Peyer's patch (tissue), 4 donors: ENCODE data around the gene PLEKHM3. TPM values are rescaled to one million over a fixed set of nuclear protein-coding genes. Genes with fewer than 3 reads are reported as not detected.

Experiments used
- DNase-seq, 3 donors: peaks; one replicate each; pipeline ENCODE4 v3.0.0-alpha.2; 2017 to 2019
- H3K27ac ChIP-seq, 4 donors: fragments of 200-600 bp; sonication (generic); one replicate each; pipeline ENCODE4 v1.5.1; 2016 to 2019
- H3K27me3 ChIP-seq, 2 donors: fragments of 200-600 bp; sonication (generic); one replicate each; pipeline ENCODE4 v1.5.1; 2019
- H3K36me3 ChIP-seq, 3 donors: fragments of 200-600 bp; sonication (generic); one replicate each; pipeline ENCODE4 v1.5.1; 2016 to 2019
- H3K4me1 ChIP-seq, 4 donors: fragments of 200-600 bp; sonication (generic); one replicate each; pipeline ENCODE4 v1.5.1; 2016 to 2019
- H3K4me3 ChIP-seq, 4 donors: fragments of 200-600 bp; sonication (generic); 1 replicate in 3 of 4; 2 replicates in 1 of 4; pipeline ENCODE4 v1.5.1; 2016 to 2019; ENCODE audit warnings: mild to moderate bottlenecking in 1 of 4
- H3K9me3 ChIP-seq, 4 donors: fragments of 200-600 bp; sonication (generic); one replicate each; pipeline ENCODE4 v1.5.1; 2016 to 2019; ENCODE audit warnings: mild to moderate bottlenecking in 1 of 4
- POLR2A ChIP-seq, 2 donors: fragments of 450-650 bp; IDR thresholded peaks; one replicate each; pipeline ENCODE4 v1.5.1; 2017; ENCODE audit warnings: antibody characterized with exemption in 2 of 2, mild to moderate bottlenecking in 2 of 2, moderate library complexity in 2 of 2
- total RNA-seq, 4 donors: library from RNA; depleted of rRNA; stranded (reverse); fragments of >200 nt; gene quantifications; one replicate each; pipeline ENCODE4 v1.1.0, GENCODE V29; 2016
- TF ChIP-seq, protein P1 (sequence below), 6 experiments: fragments of 450-650 bp in 4 of 6; fragments of 200-600 bp in 2 of 6; sonication (generic) in 1 of 6; IDR thresholded peaks; one replicate each; pipeline ENCODE4 v1.5.1; 2017 to 2019; ENCODE audit warnings: antibody characterized with exemption in 6 of 6, mild to moderate bottlenecking in 3 of 6, moderate library complexity in 1 of 6

PLEKHM3 gene
- total RNA-seq, 4 donors from 2014 or later = 14.4 to 45.4 (median 22.7) TPM

DNA sequence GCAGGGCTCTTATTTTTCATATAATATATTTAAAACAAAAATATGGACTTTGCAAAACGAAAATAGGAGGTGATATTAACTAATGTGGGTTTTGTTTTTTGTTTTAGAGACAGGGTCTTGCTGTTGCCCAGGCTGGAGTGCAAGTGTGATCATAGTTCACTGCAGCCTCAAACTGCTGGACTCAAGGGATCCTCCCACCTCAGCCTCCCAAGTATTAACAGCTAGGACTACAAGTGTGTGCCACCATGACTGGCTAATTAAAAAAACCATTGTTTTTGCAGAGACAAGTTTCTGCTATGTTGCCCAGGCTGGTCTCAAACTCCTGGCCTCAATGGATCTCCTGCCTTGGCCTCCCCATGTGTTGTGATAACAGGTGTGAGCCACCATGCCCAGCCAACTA is 185.2 kb downstream of the PLEKHM3 start:
- DNase-seq = no peak
- no peak for TF ChIP-seq POLR2A (IDR thresholded peaks at IDR 0.05)
- TF ChIP-seq, protein P1, sequence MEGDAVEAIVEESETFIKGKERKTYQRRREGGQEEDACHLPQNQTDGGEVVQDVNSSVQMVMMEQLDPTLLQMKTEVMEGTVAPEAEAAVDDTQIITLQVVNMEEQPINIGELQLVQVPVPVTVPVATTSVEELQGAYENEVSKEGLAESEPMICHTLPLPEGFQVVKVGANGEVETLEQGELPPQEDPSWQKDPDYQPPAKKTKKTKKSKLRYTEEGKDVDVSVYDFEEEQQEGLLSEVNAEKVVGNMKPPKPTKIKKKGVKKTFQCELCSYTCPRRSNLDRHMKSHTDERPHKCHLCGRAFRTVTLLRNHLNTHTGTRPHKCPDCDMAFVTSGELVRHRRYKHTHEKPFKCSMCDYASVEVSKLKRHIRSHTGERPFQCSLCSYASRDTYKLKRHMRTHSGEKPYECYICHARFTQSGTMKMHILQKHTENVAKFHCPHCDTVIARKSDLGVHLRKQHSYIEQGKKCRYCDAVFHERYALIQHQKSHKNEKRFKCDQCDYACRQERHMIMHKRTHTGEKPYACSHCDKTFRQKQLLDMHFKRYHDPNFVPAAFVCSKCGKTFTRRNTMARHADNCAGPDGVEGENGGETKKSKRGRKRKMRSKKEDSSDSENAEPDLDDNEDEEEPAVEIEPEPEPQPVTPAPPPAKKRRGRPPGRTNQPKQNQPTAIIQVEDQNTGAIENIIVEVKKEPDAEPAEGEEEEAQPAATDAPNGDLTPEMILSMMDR (IDR thresholded peaks at IDR 0.05) = no peak
- no peaks in the 10 kb centered on the region for H3K27me3 ChIP-seq
- H3K4me1 ChIP-seq = peaks cover 0 to 3% (median 0%) of the 10 kb centered on the region in 4 donors
- H3K27ac ChIP-seq = no peak overlapping the region
- H3K36me3 ChIP-seq = no peaks in the 10 kb centered on the region
- H3K9me3 ChIP-seq = no peaks in the 10 kb centered on the region
- no peak overlapping the region for H3K4me3 ChIP-seq

DNA sequence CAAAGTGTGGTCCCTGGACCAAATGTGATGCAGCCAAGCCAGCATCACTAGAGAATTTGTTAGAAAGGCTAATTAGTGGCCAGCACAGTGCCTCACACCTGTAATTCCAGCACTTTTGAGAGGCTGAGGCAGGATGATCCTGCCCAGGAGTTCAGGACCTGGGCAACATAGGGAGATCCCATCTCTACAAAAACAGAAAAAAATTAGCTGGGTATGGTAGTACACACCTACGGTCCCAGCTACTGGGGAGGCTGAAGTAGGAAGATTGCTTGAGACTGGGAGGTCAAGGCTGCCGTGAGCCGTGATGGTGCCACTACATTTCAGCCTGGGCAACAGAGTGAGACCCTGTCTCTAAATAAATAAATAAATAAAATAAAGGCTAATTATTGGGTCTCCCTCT is 185.8 kb downstream of the PLEKHM3 start:
- Histone ChIP-seq H3K4me1 (peaks cover 0 to 1% (median 0%) of the 10 kb centered on the region in 4 donors), H3K9me3 (no peaks in the 10 kb centered on the region), H3K27me3 (no peaks in the 10 kb centered on the region), H3K27ac (no peak overlapping the region), H3K4me3 (no peak overlapping the region), H3K36me3 (no peaks in the 10 kb centered on the region)
- TF ChIP-seq POLR2A (IDR thresholded peaks at IDR 0.05) = no peak
- TF ChIP-seq, protein P1 (IDR thresholded peaks at IDR 0.05) = no peak
- DNase-seq = no peak

DNA sequence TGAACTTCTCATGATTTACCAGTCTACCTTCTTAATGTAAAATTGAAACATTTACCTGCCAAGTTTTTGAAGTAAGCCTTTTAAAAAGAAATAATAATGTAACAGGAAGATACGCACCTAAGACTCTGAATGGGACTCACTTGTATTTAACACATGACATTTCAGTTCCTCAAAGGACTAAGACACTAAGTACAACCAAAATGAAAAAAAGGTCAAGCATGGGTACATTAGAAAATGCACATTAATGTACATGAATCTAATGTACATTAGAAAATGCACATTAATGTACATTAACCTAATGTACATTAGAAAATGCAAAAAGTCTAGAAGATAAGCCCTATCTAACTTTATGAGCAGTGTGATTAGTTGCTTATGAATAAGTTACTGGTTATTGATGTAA is 186.3 kb downstream of the PLEKHM3 start:
- H3K27me3 ChIP-seq = no peaks in the 10 kb centered on the region
- no peak for TF ChIP-seq POLR2A (IDR thresholded peaks at IDR 0.05)
- TF ChIP-seq, protein P1 (IDR thresholded peaks at IDR 0.05) = no peak
- no peaks in the 10 kb centered on the region for H3K9me3 ChIP-seq
- no peak for DNase-seq
- no peak overlapping the region for H3K27ac ChIP-seq
- no peak overlapping the region for H3K4me3 ChIP-seq
- H3K36me3 ChIP-seq = no peaks in the 10 kb centered on the region
- H3K4me1 ChIP-seq = no peaks in the 10 kb centered on the region

DNA sequence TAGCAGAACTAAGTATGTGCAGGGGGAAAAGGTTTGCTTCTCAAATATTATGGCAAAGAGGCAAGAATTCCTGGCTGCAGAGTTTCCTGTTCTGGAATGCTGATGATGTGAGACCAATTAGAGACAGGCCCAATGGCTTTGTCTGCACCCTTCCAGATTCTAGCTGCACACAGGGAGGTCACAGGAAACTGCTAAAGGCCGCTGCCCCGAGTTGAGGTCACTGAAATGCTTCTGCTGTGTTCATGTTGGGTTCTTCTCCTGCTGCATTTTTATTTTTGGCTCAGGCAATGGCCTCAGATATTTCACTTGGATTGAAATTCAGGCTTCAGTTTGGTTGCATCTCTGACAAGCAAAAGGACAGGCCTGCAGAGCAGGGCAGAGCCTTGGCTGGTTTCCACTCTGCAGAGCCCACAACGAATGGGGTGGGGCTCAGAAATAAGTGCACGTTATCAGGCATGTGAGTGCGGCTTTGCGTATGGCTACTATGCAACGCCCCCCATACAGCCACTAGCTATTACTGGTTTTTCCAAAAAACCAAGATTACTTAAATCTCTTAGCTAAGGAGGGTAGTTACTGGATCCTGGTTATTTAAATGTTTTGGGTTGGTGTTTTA is 188.7 kb downstream of the PLEKHM3 start:
- no peak overlapping the region for H3K27ac ChIP-seq
- no peak overlapping the region for H3K4me3 ChIP-seq
- H3K4me1 ChIP-seq = peaks cover 0 to 9% (median 0%) of the 10 kb centered on the region in 4 donors
- H3K36me3 ChIP-seq = no peaks in the 10 kb centered on the region
- no peak for DNase-seq
- TF ChIP-seq, protein P1 (IDR thresholded peaks at IDR 0.05) = no peak
- TF ChIP-seq POLR2A (IDR thresholded peaks at IDR 0.05) = no peak
- H3K27me3 ChIP-seq = no peaks in the 10 kb centered on the region
- no peaks in the 10 kb centered on the region for H3K9me3 ChIP-seq

DNA sequence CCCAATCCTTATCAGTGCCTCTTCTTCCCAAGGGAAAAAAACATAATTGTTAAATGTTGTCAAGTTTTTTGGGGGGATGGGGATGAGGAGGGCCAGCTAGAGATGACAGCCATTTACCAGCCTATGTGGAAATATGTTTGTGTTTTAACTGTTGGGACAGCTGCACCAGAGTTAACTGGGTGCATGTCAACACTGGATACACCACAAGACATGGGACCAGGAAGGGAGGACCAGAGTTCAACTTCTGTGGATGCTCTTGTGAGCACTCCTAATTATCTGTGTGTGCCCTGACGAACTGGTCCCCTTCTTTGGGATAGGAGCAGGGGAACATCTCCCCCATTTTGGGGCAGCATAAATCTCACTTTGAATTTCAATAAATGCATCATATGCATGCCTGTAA is 189.5 kb downstream of the PLEKHM3 start:
- peaks cover 0 to 17% (median 0%) of the 10 kb centered on the region in 4 donors for H3K4me1 ChIP-seq
- H3K27me3 ChIP-seq = no peaks in the 10 kb centered on the region
- H3K36me3 ChIP-seq = no peaks in the 10 kb centered on the region
- H3K9me3 ChIP-seq = no peaks in the 10 kb centered on the region
- H3K4me3 ChIP-seq = no peak overlapping the region
- TF ChIP-seq, protein P1 (IDR thresholded peaks at IDR 0.05) = no peak
- no peak for TF ChIP-seq POLR2A (IDR thresholded peaks at IDR 0.05)
- H3K27ac ChIP-seq = no peak overlapping the region
- no peak for DNase-seq
